Ammon's horn (tissue), 1 donor: Measurements from ENCODE around the gene STRN.
"Not testable (repeated sequence)": the region's sequence is repeated elsewhere in the genome, so short reads cannot be mapped to it uniquely, and the experiment has no call there.

Experiments
- DNase-seq: peaks from one replicate; pipeline ENCODE4 v3.0.0-alpha.2; 2016; ENCODE audit warnings: low spot score

STRN gene, protein sequence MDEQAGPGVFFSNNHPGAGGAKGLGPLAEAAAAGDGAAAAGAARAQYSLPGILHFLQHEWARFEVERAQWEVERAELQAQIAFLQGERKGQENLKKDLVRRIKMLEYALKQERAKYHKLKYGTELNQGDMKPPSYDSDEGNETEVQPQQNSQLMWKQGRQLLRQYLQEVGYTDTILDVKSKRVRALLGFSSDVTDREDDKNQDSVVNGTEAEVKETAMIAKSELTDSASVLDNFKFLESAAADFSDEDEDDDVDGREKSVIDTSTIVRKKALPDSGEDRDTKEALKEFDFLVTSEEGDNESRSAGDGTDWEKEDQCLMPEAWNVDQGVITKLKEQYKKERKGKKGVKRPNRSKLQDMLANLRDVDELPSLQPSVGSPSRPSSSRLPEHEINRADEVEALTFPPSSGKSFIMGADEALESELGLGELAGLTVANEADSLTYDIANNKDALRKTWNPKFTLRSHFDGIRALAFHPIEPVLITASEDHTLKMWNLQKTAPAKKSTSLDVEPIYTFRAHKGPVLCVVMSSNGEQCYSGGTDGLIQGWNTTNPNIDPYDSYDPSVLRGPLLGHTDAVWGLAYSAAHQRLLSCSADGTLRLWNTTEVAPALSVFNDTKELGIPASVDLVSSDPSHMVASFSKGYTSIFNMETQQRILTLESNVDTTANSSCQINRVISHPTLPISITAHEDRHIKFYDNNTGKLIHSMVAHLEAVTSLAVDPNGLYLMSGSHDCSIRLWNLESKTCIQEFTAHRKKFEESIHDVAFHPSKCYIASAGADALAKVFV

DNA sequence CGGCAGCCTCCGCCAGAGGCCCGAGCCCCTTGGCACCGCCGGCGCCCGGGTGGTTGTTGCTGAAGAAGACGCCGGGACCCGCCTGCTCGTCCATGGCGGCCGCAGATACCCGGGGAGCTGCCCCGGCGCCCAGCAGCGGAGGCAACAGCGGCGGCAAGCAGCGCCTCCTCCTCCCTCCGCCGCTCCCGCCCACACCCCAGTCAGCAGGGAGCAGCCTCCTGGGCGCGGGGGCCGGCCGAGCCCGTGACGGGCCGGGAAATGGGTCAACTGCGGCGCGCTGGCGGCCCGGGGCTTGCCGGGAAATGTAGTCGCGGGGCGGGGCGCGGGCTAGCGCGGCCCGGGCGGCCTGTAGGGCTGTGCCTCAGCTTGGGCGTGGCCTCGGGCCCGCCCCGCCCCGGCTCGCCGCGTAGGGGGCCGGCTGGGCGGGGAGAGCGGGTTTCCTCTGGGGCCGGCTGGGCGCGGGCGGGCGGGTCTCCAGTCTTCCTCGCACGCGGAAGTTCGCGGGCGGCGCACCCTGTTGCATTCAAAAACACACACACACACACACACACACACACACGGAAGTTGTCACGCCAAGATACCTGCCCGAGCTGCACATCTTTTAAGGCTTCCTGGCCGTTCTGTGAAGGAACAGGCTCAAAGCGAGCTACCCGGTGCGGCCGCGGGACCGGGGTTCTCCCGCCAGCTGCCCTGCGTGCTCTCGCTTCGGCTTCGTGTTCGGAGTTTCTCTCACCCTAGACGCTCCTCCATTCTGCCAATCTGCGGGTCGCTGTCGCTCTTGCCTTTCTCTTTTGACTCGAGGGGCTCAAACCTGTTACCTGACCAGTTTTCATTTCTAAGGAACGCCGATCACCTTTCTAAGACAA lies at the start of gene STRN:
STRN (minus strand) TSS at position 167 of the 866 bp plus-strand sequence; CDS start at position 94, 73 bp downstream.
- DNase-seq = peak; percentile 96

DNA sequence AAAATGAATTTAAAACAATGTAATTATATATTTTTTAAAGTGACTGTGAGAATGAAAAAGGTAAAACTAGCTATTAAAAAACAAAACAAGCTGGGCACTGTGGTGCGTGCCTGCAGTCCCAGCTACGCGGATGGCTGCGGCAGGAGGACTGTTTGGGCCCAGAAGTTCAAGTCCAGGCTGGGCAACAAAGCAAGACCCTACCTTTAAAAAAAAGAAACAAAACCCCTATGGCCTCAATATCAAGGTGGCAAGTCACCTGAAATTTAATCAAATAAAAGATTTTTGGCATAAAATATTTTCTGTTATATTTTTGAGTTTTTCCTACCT lies 46.9 kb upstream of the STRN start:
- DNase-seq = no peak

DNA sequence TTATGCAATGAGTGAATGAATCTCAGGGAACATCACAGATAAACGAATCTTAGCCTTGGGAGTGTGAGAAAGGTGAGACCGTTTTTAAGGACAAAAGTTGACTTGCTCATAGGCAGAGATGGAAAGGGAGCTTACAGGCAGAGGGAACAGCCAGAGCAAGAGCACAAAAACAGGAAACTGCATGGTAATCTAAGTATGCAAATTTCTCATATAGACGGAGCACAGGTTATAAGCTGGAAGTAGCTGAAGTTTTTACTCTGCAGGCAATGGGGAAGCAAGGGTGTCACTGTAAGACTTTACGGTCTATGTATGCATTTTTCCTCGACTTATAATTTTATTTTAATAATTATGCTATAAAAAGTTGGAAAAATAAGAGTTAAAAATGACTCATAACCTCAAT lies 44.8 kb upstream of the STRN start:
- no peak for DNase-seq

- no peak for DNase-seq
Observed at GRCh38 chr2:37005118-37005868, 39.0 kb upstream of the STRN start.

DNA sequence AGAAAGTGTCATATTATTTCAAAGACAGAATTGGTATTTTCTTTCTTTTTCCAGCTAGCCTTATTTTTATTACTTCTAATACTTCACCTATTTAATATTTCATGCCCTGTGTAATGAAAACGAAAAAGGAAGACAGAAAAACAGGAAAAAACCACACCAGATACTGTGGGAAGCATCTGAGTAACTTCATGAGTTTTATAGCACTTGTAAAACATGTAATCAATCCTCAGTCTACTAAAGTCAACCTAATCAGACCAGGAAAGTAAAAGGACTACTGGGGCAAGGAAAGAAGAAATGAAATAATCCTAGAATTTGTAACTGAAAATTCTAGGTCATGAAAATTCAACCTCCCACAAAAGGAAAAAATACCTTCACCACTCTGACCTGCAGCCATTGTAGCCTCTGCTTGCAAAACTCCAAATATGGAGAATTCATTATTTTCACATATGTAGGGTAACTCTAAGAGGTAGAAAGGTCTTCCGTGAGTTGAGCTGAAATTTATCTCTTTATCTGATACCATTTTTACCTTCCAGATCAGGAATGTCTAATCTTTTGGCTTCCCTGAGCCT lies 34.7 kb upstream of the STRN start:
- no peak for DNase-seq

DNA sequence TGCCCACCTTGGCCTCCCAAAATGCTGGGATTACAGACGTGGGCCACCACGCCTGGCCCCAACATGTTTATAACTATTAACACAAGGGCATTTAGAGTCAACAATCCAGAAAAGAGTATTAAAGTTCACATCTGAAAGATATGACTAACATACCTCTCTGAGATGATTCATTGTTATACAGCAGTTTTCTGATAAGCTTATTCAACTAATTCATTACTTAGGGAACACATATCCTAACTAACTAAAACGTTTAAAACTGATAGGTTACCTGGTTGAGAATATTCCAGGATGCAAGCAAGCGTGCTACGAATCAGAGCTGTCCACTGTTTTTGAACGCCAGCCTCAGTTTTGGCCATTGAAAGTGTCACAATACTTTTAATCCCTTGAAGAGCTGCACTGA lies 34.0 kb upstream of the STRN start:
- DNase-seq = no peak

- DNase-seq = not testable (repeated sequence)
Observed at GRCh38 chr2:36999416-36999815, 33.1 kb upstream of the STRN start.

GRCh38 chr2:36993841-36994620 lies 27.7 kb upstream of the STRN start:
- DNase-seq = no peak

DNA sequence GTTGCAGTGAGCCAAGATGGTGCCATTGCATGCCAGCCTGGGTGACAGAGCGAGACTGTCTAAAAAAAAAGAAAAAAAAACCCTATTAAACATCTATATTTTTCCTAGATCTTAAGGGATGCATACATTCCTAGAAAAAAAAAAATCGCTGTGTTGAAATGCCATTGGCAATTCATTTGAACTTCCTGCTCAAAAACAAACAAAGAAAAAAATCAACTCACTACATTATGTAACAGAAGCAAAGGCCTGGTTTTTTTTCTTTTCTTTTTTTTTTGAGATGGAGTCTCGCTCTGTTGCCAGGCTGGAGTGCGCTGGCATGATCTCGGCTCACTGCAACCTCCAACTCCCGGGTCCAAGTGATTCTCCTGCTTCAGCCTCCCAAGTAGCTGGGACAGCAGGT lies 21.7 kb upstream of the STRN start:
- no peak for DNase-seq

DNA sequence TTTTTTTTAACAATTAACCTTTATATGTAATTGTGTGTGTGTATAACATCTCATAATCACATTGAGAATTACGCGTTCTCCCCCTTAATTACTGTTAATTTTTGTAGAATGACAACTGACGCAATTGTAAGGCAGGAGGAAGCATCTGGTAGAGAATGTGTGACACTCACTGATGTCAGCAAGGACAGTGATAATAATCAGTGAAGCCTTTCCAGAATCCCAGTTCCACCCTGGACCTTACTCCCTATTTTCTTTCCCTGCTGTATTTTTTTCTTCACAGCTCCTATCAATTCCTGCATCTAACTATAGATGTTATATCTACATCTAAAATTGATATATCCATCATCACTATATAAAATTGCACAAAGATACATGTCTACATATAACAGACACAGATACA lies 16.1 kb upstream of the STRN start:
- no peak for DNase-seq

- DNase-seq = no peak
Observed at GRCh38 chr2:36981911-36982310, 15.6 kb upstream of the STRN start.

GRCh38 chr2:36979007-36979406 lies 12.7 kb upstream of the STRN start:
- not testable (repeated sequence) for DNase-seq

GRCh38 chr2:36976065-36976464 lies 9.7 kb upstream of the STRN start:
- DNase-seq = no peak

GRCh38 chr2:36975306-36975705 lies 9.0 kb upstream of the STRN start:
- no peak for DNase-seq

DNA sequence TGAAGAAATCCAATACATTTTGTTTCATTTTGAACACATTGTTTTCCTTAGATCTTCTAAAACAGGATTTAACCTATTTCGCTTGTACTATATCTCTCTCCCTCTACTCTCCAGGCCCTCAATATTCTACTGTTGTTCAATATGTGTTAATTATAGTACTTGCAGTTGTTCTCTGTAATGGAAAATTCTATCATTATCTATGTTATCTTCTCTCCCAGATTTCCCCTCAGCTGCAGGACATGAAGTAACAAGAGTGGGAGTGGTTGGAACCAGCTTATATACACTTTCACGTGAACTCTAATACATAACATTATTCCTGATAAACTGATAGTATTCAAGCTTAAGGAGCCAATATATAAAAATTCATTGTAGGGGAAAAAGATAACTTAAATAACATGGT lies 7.0 kb upstream of the STRN start:
- DNase-seq = no peak

DNA sequence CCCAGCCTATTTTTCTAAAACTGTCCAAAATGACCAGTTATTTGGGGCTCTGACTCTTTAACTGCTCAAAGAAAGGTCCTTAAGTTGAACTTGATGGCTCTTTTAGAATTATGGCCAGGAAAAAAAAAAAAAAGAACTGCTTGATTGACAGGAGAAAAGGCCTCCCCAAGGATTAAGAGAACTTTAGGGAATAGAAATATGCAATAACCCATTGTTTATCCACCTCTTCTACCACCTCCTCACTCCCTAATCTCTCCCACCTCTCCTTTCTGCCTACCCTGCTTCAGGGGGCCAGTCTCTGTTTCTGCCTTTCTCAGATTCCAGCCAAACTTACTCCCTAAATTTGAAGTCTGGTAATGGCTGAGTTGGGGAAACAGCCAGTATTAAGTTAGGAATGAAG lies 5.7 kb upstream of the STRN start:
- no peak for DNase-seq

GRCh38 chr2:36967236-36967876 lies 1.0 kb upstream of the STRN start:
- DNase-seq = no peak

DNA sequence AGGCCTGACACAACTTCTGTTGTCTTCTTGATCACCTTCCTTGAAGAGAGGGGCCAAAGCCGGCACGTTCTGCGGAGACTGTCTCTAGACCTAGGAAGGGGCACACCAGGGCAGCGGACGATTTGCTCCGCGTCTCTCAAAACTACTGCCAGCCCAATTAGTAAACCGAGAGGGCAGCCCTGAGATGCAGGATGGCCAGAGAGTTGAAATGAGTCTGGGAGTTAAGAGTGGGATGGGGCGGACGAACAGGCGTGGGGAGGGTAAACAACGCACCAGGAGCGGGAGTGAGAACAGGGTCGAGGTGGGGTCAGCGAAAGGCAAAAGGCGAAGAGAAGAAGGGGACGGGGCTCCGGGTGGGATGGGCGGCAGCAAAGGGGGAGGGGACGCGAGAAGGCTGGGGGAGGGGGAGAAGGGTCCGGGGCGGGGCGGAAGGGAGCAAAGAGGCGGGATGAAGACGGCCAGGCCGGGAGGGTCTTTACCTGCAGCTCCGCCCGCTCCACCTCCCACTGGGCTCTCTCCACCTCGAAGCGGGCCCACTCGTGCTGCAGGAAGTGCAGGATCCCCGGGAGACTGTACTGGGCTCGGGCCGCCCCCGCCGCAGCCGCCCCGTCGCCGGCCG lies 476 bp downstream of the STRN start:
- DNase-seq = peak; percentile 29

GRCh38 chr2:36965206-36965605 lies 1.1 kb downstream of the STRN start:
- DNase-seq = no peak
